ENCODE measurements around the gene PGAP2.

Gene PGAP2

DNA sequence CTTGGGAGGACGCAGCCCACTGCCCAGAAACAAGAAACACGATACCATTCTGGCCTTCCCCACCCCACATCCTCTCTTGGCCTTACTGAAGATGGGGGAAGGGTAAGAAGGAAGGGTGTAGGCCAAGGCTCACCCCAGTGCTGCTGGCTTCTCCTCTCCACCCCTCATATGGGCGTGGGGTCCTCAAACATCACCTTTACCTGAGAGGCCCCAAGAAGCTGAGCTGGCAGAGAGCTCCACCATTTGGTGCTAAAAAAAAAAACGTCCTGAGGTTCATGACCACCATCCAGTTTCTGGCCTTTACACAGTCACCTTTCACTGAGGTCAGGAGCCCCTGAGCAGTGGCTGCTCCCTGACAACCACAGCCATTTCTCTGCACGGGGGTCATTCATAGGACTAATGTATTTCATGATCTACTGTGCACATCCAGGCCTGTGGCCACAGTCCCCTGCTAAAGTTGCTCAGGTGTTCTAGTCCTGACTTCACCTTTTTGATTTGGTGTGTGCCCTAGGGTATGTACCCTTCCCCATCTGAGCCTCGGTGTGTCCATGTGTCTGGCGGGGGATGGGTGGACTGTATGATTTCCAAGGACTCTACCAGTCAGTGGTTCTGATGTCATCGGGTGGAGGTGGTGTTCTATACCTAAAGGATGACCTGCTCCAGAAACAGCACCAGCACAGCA, 17.3 kb downstream of the PGAP2 start:
- peak overlapping the region; percentile 8; the same call in 1 of the 2 replicates for H3K27ac ChIP-seq
- TF ChIP-seq, protein P1, sequence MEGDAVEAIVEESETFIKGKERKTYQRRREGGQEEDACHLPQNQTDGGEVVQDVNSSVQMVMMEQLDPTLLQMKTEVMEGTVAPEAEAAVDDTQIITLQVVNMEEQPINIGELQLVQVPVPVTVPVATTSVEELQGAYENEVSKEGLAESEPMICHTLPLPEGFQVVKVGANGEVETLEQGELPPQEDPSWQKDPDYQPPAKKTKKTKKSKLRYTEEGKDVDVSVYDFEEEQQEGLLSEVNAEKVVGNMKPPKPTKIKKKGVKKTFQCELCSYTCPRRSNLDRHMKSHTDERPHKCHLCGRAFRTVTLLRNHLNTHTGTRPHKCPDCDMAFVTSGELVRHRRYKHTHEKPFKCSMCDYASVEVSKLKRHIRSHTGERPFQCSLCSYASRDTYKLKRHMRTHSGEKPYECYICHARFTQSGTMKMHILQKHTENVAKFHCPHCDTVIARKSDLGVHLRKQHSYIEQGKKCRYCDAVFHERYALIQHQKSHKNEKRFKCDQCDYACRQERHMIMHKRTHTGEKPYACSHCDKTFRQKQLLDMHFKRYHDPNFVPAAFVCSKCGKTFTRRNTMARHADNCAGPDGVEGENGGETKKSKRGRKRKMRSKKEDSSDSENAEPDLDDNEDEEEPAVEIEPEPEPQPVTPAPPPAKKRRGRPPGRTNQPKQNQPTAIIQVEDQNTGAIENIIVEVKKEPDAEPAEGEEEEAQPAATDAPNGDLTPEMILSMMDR (IDR thresholded peaks at IDR 0.05) = no peak
- no peak for TF ChIP-seq ZFX (IDR thresholded peaks at IDR 0.05; ENCODE audit: borderline replicate concordance)

DNA sequence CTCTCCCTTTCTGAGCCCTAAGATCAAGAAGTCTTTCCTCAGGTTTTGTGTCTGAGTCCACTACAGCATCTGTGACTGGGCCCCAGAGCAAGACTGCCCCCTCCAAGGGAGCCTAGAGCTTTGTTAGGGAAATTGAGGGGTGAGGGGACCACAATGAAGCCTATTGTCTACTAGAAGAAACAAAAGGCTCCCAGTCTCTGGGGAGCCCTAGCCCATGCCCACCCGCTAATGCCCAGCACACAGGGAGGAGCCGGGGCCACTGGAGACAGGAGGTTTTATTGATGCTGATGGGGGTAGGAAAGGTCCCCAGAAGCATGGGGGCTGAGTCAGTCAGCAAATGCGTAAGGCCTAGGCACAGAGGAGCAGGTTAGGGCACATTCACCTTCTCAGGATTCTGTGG, 18.4 kb downstream of the PGAP2 start:
- H3K27ac ChIP-seq = no peak overlapping the region
- TF ChIP-seq, protein P1 (IDR thresholded peaks at IDR 0.05) = no peak
- no peak for TF ChIP-seq ZFX (IDR thresholded peaks at IDR 0.05; ENCODE audit: borderline replicate concordance)

DNA sequence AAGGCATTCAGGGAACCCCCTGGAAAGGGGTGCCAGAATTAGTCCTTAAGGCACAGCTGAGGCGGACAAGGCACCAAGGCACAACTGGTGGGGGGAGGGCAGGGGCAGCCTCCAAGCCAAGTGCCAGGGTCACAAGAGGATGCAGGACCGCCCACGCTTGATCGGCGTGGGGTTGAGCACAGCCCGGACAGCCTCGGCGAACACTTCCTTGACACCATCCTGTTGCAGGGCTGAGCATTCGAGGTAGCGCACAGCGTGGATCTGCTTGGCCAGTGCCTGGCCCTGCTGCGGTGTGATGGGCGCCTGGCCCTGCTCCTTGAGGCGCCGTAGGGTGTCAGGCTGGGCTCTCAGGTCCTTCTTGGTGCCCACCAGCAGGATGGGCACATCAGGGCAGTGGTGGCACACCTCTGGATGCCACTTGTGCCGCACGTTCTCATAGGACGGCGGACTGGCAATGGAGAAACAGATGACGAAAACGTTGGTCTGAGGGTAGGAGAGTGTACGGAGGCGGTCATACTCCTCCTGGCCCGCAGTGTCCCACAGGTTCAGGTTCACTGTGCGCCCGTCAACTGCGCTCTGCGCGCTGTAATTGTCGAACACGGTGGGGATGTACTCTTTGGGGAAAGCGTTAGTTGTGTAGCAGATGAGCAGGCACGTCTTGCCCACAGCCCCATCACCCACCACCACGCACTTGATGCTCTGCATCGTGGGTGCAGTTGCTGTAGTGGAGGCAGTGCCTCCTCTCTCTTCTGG, 19.2 kb downstream of the PGAP2 start:
- H3K27ac ChIP-seq = no peak overlapping the region

DNA sequence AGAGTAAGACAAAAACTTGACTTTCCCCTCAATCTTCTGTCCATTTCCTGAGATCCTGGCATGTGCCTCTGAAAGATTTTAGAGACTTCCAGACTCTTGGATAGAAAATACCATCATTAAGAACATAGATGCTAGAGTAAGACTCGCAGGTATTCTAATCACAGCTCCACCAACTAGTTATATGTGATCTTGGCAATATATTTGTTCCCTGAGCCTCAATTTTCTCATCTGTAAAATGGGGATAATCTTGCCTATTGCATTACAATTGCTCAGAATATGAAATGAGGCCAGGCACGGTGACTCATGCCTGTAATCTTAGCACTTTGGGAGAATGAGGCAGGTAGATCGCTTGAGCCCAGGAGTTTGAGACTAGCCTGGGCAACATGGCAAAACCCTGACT, 21.7 kb downstream of the PGAP2 start:
- no peak overlapping the region for H3K27ac ChIP-seq
- TF ChIP-seq ZFX (IDR thresholded peaks at IDR 0.05; ENCODE audit: borderline replicate concordance) = no peak
- TF ChIP-seq, protein P1 (IDR thresholded peaks at IDR 0.05) = no peak

More for the DNA sequence above, 19.2 kb downstream of the PGAP2 start:
- TF ChIP-seq, protein P1 (IDR thresholded peaks at IDR 0.05) = no peak
- TF ChIP-seq ZFX (IDR thresholded peaks at IDR 0.05; ENCODE audit: borderline replicate concordance) = no peak

DNA sequence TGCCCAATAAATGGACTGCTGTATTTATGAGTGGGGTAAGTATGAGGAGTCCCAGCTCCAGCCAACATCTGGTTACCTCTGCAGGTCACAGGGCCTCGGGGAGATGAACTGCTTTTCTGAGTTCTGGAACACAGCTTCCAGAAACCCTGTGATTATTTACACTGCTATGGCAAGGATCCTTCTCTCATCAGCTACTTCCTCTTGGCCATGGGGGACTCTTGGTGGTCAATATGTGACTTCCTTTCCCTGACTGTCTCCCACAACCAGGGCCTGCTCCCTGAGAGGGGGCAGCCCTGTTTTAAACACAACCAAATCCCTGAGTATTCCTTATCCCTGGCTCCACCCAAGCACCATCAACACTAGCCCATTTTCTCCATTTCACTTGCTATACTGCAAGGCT, 22.4 kb downstream of the PGAP2 start:
- H3K27ac ChIP-seq = no peak overlapping the region
- TF ChIP-seq, protein P1 (IDR thresholded peaks at IDR 0.05) = no peak

DNA sequence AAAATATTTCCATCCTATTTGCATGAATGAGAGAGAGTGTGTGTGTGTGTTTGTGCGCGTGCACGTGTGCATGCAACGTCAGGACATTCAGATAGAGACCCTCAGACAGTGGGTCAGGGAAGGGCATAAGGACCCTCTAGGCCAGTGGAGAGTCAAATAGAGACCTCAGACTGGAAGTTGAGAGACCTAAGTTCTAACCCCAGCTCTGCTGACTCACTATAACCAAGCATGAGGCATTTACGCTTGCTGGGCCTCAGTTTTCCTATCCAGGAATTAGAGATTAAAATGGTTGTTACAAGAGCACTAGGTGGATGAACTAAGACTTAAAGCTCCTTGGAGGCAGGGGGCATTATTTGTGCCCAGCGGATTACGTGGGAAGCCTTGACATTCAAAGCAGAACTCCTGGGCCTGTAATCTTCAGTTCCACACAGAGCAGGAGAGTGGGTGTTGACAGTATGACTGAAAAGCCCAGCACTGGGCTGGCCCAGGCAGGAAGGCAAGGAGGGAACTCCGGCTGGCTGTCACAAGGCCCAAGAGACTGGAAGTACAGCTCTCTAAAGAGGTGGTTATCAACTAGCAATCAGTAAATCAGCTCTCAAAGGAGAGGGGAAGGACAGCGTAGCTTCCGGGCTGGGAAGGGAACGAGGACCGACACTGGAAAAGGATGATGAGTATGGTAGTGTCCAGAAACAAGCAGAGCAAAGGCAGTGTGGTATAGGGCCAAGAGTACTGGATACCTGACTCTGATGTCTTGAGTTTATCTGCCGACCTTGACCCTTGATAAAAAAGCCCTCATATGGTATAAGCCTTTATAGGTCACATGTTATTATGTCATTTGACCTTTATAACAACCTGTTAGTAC, 23.2 kb downstream of the PGAP2 start:
- TF ChIP-seq, protein P1 (IDR thresholded peaks at IDR 0.05) = no peak
- TF ChIP-seq ZFX (IDR thresholded peaks at IDR 0.05; ENCODE audit: borderline replicate concordance) = no peak
- H3K27ac ChIP-seq = no peak overlapping the region

Measured in 22Rv1 (cell line).